Cerebellar nuclear complex (tissue), 1 donor: ENCODE results near the gene BPI.
"Not testable (repeated sequence)": the region's sequence is repeated elsewhere in the genome, so short reads cannot be mapped to it uniquely, and the experiment has no call there.

Experiments used
- DNase-seq, 2 experiments: peaks; one replicate each; lab custom pipeline; 2025; lab: John Stamatoyannopoulos, UW

The BPI gene

DNA sequence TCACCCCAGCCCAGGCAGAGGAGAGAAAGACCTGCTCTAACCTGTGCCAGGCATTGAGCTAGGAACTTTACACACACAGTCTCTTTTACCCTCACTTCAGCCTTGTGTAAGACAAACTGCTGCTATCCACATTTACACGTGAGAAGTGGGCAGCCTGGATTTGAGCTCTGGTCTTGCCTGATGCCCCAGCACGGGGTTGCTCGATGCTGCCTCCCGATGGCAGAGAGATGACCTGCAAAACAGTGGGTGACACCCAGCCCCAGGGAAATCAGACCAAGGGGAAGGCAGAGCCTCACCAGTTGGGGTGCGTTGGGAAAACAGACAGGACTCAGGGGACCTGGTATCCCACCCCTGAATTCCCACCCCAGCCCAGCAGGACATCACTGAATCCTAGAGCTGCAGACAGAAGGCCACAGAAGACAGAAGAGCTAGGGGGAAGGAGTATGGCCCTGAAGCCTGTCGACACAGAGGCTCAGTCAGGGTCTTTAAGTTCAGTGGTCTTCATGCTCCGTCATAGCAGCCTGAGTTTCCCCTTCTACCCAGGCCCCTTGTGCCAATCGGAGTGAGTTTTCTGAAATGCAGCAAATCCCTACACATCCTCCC, 990 bp downstream of the BPI start:
- DNase-seq: no peak

DNA sequence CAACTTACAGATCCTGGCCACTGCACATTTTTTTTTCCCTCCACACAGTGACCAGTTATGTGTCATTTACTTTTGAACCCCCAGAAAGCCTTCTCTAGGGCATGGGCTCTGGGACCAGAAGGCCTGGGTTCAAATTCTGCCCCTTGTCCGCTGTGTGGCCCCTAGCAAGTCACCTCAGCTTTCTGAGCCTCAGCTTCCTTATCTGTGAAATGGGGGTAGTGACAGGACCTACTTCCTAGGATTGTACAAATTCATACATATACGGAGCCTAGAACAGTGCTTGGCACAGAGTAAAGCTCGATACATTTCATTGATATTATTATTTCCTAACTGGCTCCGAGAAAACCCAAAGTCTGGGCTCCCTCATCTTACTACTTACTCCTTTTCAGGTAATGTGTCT, 1.6 kb downstream of the BPI start:
- no peak for DNase-seq

DNA sequence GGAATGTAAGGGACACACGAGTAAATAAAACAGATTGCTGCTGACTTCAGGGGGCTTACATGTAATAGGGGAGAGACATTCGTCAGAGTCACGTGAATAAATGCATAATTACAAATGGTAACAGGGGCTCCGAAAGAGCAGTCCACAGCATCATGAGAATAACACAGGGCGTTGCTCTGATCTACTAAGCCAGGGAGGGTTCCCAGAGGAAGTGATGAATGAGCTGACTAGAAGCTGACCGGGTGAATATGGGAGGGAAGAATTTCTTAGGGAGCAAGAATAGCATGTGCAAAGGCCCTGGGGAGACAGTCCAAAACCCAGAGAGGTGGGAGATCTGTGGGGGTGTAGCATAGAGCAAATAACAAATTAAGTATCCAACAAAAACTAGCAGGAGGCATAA, 2.4 kb downstream of the BPI start:
- DNase-seq: no peak

DNA sequence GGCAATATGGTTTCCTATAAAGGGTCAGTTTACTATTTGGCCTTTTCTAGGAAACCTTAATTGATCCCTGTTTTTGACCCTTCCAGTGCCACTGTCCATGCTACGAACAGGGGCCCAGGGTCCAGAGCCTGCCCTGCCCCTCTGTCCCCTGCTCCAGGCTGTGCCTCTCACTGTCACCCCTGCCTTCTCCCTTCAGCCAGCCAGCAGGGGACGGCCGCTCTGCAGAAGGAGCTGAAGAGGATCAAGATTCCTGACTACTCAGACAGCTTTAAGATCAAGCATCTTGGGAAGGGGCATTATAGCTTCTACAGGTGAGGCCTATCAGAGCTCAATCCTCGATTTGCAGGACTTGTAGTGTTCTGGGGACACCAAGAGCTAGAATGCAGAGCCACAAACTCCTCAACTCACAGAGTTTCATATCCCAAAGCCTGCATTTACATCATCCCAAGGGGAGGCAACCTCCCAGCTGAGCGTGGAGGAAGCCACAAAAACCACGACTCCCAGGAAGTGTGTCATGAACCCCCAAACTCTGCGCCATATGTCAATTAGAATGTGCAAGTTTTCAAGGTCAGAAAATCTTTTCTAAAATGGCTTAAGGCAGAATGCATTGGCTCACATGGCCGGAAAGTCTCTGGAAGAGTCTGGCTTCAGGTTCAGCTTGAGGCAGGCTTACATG, 3.6 kb downstream of the BPI start:
- no peak for DNase-seq

DNA sequence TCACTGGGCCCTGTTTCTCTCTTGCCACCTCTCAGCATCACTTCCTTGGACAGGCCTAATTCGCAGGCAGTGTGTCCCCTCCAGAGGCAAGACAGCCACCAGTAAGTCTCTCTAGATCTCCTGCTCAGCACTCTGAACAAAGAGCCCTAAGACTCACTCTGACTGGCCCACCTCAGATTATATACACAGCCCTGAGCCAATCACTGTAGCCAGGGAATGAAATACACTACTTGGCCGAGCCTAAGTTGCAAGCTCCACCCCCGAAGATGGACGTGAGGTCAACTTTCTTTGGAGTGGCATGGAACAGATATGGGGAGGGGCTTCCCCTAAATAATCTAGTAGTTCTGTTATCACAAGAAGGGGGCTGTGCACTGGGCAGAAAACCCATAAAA, 4.1 kb downstream of the BPI start:
- DNase-seq: no peak

DNA sequence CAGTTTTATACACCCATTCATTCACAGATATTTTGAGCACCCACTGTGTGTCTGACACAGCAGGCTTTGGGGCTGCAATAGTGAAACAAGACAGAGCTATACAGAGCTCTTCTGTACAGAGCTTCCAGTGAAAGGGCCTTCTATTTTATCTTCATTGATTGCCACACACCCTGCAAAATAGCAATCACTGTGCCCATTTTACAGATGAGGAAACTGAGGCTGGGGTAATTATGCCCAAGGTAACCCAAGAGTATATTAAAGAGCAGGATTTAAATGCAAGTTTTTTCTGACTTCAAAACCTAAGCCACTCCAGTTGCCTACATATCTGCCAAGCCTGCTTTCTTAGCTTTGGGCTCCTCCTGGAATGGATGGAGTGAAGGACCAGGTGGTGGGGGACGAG, 4.5 kb downstream of the BPI start:
- no peak for DNase-seq

DNA sequence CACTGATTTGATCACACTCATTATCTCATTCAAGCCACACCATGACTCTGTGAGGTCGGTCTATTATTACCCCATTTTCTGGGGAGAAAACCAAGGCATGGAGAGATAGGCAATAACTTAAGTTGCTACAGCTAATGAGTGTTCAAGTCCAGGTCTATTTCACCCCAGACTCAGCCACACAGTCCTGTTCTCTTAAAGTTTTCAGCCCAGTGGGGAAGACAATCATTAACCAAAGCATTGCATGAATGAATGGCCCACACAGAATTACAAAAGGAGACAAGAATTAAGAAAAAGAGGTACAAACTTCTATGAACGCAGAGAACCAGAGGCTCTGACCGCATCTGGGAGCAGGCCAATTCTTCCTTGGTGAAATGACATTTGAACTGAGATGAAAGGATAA, 7.1 kb downstream of the BPI start:
- no peak for DNase-seq

DNA sequence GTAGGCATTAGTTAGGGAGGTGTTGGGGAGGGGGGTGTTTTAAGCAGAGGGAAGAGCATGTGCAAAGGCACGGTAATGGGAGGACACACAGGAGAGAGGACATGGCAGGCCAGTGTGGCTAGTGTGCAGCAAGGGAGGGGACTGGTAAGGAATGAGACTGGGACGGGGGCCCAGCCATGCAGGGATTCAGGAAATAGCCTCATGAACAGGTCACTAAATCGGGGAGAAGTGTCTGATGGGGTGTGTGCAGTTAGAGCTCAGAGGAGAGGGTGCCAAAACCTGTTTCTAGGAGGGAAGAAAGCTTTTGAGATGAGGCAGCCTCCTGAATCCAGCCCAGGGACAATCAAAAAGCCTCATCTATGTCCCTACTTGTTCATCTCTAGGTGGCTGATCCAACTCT, 7.5 kb downstream of the BPI start:
- no peak for DNase-seq

DNA sequence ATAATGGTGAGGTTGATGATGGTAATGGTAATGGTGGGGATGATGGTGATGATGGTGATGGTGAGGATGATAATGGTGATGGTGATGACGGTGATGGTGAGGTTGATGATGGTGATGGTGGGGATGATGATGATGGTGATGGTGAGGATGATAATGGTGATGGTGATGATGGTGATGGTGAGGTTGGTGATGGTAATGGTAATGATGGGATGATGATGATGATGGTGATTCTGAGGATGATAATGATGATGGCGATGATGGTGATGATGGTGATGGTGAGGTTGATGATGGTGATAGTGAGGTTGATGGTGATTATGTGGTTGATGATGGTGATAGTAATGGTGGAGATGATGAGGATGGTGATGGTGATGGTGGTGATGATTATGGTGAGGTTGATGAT, 9.7 kb downstream of the BPI start:
- no peak for DNase-seq

DNA sequence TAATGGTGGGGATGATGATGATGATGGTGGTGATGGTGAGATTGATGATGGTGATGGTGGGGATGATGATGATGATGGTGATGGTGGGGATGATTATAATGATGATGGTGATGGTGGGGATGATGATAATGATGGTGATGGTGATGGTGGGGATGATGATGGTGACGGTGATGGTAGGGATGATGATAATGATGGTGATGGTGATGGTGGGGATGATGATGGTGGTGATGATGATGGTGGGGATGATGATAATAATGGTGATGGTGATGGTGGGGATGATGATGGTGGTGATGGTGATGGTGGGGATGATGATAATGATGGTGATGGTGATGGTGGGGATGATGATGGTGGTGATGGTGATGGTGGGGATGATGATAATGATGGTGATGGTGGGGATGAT, 10.4 kb downstream of the BPI start:
- DNase-seq: not testable (repeated sequence)

DNA sequence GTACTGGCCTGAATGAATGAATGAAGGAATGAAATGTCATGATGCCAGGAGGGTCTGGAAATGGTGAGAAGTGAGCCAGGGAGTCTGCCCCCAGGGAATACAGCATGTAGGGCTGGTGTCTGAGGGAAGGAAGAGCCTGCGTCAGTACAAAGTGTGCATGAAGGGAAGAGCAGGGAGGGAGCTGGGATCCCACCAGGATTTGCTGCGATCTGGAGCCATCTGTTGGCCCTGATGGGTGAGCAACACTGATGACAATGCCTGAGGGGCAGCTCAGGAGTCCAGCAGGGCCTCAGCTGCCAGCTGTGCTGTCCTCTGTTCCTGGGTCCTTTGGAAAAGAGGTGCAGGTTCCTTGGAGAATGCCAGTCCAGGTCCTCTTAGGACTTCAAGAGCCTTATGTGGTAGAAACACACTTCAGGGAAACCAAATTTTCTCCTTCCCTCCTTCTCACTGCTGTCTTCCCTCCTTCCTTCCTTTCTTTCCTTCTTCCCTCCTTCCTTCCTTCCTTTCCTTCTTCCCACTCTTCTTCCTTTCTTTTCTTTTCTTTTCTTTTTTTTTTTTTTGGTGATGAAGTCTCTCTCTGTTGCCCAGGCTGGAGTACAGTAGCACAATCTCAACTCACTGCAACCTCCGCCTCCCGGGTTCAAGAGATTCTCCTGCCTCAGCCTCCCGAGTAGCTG, 11.5 kb downstream of the BPI start:
- DNase-seq: no peak

DNA sequence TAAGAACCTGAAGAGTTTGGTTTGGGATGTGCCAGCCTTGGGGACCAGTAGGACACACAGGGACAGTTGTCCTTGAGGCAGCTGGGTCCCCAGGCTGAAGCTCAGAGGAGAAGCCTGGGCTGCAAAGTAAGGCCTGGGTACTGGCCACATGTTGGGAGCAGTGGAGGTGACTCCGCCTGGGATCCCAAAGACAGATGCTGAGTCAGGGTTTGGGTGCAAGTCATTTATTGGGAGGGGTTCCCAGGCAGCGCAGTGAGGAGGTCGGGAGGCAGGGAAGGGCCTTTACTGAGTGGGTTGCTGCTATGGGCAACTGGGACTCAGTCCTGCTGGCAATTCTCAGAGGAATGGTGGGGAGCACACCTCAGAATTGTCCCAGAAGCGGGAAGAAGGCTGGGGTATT, 12.4 kb downstream of the BPI start:
- DNase-seq: no peak

DNA sequence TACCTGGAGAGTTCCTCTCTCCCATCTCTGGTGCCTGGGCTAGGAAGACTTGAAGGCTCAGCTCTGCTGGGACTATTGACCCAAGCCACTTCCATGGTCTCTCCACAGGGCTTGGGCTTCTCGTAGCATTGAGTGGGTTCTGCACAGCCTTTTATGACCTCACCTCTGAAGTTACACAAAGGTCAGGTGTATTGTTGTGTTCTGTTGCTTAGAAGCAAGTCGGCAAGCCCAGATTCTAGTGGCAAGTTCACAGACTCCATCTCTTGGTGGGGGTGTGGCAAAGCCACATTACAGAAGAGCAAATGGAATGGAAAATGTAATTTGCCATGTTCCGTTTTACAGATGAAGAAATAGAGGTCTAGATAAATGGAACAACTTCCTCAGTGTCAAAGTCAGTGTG, 13.5 kb downstream of the BPI start:
- no peak for DNase-seq

DNA sequence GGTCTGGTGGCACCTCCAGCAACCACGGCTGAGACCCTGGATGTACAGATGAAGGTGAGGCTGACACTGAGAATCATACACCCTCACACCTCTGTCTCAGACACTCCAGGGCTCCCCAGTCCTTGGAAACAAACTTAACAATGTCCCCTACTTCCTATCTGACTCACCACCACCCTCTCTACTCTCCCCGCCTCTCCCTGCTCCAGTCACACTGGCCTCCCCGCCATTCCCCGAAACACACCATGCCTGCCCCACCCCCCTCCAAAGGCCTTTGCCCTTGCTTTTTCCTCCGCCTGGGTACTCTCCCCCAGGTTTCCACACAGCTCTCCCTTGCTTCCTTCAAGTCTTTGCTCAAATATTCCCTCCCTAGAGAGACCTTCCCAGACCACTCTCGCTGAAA, 16.3 kb downstream of the BPI start:
- DNase-seq: no peak

DNA sequence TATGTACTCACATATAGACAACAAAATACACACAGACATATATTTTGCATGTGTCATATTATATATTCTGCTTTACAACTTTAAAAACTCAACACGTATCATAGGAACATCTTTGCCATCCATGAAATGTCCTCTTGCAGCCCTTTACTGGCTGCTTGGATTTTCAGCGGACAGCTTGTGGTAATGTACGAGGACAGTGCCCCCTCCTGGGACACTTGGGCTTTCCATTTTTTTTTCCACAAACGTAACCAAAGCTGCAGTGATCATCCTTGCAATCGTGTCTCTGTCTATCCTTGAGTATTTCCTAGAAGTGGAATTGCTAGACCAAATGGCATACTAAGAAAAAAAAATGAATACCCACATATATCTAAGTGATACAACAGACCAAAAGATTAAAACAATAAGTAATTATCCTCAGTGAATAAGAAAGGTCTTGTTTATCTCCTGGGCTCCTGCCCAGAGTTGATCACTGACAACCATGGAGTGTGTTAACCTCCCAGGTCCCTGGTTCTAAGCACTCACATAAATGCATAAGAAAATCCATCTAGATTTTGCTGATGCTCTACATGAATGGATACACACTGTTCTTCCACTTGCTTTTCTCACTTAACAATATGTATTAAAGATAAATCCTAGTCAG, 18.1 kb downstream of the BPI start:
- no peak for DNase-seq

DNA sequence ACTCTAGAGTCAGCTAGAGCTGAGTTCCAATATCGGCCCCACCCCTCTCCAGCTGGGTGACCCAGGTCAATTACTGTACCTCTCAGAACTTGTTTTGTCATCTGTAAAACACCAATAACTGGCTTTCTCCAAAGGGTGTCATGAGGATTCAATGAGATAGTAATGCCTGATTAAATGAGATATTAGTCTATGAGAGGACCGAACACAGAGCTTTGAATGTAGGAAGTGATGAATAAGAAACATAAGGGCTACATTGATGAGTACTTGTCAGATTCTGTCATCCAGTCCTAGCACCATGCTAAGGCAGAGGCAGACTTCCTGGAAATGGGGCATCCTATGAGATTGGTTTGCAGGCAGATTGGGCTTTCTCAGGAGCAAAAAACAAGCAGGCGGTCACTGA, 20.2 kb downstream of the BPI start:
- DNase-seq: no peak

DNA sequence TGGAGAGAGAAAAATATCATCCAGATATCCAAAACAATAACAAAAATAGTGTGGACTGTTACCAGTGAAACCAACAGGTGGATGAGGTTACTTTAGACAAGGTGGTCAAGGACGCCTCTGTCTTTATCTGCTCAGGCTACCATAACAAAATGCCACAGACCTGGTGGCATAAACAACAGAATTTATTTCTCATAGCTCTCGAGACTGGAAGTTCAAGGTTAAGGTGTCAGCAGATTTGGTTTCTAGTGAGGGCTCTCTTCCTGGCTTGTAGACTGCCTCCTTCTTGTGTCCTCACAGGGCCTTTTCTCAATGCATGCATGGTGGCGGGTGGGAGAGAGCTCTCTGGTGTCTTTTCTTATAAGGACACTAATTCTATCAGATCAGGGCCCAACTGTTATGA, 21.2 kb downstream of the BPI start:
- no peak for DNase-seq

DNA sequence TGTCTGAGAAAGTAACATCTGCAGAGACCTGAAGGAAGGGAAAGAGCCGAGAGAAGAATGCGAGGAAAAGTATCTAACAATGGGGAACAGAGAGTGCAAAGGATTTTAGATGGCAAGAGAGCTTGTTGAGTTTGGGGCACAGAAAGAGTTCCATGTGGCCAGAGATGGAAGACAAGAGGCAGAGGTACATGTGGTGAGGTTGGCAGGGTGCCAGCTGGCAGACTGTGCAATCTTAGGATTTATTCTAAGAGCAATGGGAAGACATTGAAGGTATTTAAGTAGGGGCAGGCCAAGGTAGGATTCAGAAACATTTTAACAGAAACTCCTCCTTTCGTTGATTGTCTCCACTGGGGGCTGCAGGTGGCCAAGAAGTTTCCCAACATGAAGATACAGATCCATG, 21.9 kb downstream of the BPI start:
- DNase-seq: no peak

DNA sequence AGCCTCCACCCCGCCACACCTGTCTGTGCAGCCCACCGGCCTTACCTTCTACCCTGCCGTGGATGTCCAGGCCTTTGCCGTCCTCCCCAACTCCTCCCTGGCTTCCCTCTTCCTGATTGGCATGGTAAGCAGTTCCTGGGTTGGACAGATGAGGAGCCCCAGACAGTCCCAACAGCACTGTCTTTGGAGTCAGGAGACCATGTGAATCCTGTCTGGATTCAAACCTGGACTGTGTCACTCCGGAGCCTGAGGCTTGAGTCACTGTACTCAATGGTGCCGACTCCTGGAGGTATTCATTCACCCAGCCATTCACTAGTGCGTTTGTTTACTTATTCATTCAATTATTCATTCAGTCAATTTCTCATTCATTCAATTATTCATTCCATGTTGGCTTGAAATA, 22.4 kb downstream of the BPI start:
- no peak for DNase-seq

DNA sequence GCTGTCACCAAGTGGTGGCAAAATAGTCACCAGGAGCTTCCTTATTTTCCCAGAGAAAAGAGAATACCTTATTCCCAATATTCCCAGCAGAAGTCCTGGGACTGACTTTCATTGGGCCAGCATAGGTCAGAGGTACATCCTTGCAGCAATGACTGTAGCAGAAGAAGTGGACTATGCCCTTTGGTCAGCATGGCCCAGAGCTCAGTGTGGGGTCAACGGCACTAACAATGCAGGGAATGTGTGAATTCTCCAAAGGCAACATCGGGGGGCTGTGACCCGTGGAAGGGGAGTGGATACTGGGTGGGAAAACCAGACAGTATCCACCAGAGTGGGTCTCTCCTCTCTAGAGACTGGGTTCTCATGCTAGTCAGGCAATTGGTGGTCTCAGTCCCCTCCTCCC, 26.7 kb downstream of the BPI start:
- no peak for DNase-seq

DNA sequence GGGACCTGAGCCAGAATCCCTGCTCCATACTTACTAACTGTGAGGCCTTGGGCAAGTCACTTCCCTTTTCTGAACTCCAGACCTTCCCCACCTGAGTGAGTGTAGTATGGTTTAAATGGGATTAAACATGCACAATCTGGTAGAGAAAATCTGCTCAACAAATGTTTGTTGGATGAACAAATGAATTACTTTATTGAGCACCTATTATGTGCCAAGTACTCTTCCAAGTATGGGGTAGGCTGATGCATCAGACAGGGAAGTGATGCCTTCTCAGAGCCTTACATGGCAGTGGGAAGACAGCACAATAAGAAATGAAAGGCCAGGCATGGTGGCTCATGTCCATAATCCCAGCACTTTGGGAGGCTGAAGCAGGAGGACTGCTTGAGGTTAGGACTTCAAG, 27.3 kb downstream of the BPI start:
- no peak for DNase-seq

DNA sequence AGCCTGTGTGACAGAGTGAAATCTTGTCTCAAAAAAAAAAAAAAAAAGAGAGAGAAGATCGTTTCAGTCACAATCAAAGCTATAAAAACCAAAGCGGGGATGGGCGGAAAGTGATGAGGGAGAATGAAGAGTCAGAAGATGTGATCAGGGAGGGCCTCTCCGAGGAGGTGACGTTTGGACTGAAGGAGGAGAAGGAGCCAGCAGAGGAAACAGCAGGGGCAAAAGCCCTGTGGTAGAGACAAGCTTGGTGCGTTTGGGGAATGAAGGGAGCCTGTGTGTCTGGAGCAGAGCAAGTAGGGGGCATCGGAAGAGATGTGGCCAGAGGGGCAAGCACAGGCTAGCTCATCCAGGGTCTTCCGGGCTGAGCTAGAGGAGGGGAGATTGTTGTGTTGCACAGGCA, 27.9 kb downstream of the BPI start:
- DNase-seq: no peak

DNA sequence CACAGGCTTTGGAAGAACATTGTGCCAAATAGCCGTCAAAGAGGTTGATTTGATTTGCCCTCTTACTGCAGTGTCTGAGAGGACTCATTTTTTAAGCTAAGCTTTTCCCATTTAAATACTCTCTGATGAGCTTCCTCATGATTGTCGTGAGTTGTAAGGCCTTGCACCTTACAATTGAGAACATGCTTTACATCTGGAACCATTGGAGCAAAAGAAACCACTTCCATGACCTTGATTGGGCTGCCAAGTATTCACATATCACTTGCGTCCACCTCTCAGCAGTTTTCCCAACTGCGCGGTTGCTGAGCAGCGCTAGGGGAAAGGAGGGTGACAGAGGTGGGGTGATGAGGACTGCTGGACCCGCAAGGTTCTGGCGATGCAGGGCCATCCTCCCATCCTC, 30.1 kb downstream of the BPI start:
- no peak for DNase-seq
